ENCODE measurements around the gene CARMIL3.

CARMIL3 gene

GRCh38 chr14:24117179-24117578, 65.4 kb downstream of the CARMIL3 start:
- no peak for TF ChIP-seq CTCF (IDR thresholded peaks at IDR 0.05; ENCODE audit: borderline replicate concordance, control extremely low read depth, extremely low read depth, insufficient read depth, missing control alignments)
- in situ Hi-C loops (cut with MboI; ENCODE audit: low sequenced_read_pairs, unreplicated experiment) = no loop called here
- DNase-seq (ENCODE audit: low spot score) = no peak

Measured in GM13976 (cell line).